SIG-M5 (cell line): ENCODE results near the gene GNGT1.

ENCODE experiments used
- DNase-seq: peaks from one replicate; lab custom pipeline; 2025; lab: John Stamatoyannopoulos, UW

GNGT1 gene

GRCh38 chr7:93906267-93906666 lies at the start of gene GNGT1:
Gene GNGT1 (plus strand): TSS chr7:93906567. CDS start chr7:93906747, 180 bp downstream.
- DNase-seq: no peak

- DNase-seq: no peak
These were observed 47.5 kb upstream of the GNGT1 start for GRCh38 chr7:93858857-93859256.

- no peak for DNase-seq
These were observed 46.1 kb upstream of the GNGT1 start for GRCh38 chr7:93860261-93860660.

GRCh38 chr7:93861325-93861949 lies 44.9 kb upstream of the GNGT1 start:
- DNase-seq: no peak

DNA sequence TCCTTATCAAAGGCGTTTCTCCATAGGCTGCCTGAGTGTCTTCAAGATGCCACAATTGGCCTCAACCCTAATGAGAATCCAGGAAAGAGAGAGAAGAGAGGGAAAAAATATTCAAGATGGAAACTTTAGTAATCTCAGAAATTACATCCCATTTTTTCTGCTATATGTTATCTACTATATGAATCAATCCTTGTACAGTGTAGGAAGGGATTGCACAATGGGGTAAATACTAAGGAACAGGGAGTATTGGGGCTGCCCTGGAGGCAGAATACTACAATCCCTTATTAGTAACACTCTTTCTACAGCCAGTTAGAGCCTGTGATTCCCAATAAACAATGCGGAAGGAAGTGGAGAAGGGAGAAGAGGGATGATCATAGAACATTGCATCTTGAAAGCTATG lies 43.7 kb upstream of the GNGT1 start:
- DNase-seq: no peak

- DNase-seq: no peak
These were observed 39.5 kb upstream of the GNGT1 start for GRCh38 chr7:93866886-93867285.

DNA sequence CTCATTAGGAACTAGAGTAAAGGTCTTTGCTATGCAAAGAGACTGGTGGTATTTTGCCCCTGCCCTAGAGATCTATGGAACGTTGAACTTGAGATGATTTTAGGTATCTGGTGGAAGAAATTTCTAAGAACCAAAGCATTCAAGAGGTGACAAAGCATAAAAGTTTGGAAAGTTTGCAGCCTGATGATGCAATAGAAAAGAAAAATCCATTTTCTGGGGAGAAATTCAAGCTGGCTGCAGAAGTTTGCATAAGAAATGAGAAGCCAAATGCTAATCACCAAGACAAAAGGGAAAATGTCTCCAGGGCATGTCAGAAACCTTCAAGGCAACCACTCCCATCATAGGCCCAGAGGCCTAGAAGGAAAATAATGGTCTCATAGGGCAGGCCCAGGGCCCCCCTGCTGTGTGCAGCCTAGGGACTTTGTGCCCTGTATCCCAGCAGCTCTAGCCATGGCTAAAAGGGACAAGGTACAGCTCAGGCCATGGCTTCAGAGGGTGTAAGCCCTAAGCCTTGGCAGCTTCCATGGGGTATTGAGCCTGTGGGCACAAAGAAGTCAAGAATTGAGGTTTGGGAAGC lies 32.3 kb upstream of the GNGT1 start:
- DNase-seq: no peak

GRCh38 chr7:93877742-93878141 lies 28.6 kb upstream of the GNGT1 start:
- DNase-seq: no peak

DNA sequence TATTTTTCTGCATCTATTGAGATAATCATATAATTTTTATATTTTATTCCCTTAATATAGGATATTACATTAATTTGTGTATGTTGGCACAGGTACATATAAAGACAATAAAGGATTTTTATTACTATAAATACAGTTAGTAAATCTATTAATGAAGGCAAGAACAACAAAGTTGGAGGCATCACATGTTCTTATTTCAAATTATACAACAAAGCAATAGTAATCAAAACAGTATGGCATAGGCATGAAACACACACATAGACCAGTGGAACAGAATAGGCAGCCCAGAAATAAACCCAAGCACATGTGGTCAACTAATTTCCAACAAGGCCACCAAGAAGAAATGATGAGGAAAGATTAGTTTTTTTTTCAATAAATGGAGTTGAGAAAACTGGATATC lies 27.0 kb upstream of the GNGT1 start:
- DNase-seq: no peak

GRCh38 chr7:93882468-93882867 lies 23.9 kb upstream of the GNGT1 start:
- DNase-seq: no peak

DNA sequence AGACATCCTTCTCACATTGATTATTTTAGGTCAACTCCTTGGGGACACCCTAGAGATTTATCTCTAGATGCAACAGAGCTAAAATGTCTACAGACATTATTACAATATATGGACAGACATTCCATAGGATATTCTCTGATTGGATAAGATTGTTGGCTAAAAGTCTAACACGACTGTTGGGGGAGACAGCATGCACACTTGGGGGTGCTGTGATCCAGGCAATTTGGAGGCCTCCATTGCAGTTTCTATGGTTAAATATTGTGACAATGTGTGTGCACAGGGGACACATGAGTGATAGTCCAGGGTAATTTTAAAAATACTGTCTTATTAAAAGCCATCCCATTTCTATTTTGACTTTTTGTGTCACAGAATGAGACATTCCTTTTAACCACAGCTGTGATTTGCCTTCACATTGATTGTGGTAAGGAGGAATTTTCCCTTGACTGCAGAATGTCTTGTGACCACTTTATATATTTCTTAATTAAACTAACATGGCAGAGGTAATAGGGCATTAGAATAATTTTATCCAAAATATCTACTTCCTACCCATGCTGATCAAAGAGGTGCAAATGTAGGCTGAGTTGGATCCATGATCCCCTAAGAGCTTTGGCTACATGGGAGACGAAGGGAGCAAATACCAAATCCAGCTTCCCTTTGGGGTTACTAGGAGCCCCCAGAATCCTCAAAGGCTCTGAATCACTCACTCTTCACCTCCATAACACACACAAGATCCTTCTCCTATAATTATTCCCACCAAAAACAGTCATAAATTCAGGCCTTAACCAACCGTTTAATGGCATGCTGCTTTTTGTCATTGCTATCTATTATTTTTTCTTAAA lies 23.1 kb upstream of the GNGT1 start:
- DNase-seq: no peak

DNA sequence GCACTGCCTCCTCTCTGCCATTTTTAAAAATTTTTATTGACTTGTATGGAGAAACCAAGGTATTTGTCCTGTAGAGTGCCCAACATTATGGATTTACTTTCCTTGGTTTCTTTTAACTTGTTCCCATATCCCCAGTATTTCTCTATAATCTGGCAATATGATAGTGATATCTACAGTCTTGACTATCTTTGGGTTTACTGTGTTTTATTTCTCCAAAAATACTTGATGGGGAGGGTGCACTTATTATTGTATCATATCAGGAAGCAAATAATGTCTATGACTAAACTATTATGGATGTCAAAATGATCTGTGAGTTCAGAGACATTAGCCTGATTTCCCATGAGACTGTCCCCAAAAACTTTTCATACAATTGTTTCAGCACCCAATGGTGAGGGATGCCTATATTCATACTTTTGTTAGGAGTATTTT lies 22.4 kb upstream of the GNGT1 start:
- no peak for DNase-seq

- DNase-seq: no peak
These were observed 21.8 kb upstream of the GNGT1 start for GRCh38 chr7:93884541-93884940.

- no peak for DNase-seq
These were observed 17.1 kb upstream of the GNGT1 start for GRCh38 chr7:93889261-93889660.

DNA sequence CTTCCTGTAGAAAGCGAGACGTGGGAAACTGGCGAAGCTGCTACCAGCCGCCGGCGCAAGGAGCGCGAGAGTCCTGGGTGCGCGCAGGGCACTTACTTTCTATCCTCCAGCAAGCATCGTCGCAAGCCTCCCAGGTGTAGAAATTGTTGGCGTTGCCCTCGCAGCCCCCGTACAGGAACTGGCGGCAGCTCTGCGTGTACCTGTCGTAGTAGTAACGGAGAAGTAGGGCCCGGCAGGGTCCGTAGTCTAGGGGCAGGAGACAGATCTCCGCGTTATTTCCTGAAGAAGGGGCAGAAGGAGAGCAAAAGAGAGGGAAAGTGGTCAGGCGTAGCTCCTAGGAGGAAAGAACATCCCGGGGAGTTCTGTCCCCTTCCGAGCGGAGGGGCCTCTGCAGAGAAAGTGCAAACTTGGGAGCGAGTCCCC lies 16.3 kb upstream of the GNGT1 start:
- DNase-seq: no peak

GRCh38 chr7:93890464-93891068 lies 15.8 kb upstream of the GNGT1 start, which contains the start of gene TFPI2:
Gene TFPI2 (minus strand): TSS chr7:93890753. CDS start chr7:93890678, 75 bp downstream.
- DNase-seq: no peak

DNA sequence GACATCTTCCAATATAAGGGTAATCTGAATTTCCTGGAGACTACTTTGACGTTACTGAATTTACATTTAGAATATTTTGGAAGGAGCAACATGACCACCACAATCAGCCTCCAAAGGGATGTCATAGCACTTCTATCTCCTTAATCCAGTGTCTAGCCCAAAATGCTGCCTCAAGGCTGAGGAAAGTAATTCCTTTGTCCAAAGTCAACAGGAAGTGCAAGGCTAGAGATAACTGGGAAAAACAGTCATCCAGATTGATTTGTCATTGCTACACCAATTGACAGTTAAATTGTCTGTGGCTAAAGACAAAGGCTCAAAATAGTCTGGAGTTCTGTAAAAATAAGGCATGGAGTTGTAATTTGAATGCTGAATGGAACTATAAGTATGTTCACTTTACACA lies 11.9 kb upstream of the GNGT1 start:
- no peak for DNase-seq

GRCh38 chr7:93894966-93895640 lies 11.3 kb upstream of the GNGT1 start:
- DNase-seq: no peak

- no peak for DNase-seq
These were observed 10.3 kb upstream of the GNGT1 start for GRCh38 chr7:93895859-93896600.

GRCh38 chr7:93897680-93898079 lies 8.7 kb upstream of the GNGT1 start:
- DNase-seq: no peak

- no peak for DNase-seq
These were observed 3.5 kb upstream of the GNGT1 start for GRCh38 chr7:93902777-93903423.
